ENCODE data around the gene WNT9B.

Gene WNT9B

GRCh38 chr17:46851029-46851741 is at the start of gene WNT9B:
TSS of gene WNT9B (plus strand) at chr17:46851583. CDS start at chr17:46851639, 56 bp downstream.
- TF ChIP-seq CTCF (IDR thresholded peaks at IDR 0.05; ENCODE audit: low read length, missing control alignments) = no peak
- peak within 1 kb of the TSS; percentile 19 for H3K4me3 ChIP-seq (replicated peaks; ENCODE audit: low read depth, low read length)
- DNase-seq (ENCODE audit: low read depth) = no peak

DNA sequence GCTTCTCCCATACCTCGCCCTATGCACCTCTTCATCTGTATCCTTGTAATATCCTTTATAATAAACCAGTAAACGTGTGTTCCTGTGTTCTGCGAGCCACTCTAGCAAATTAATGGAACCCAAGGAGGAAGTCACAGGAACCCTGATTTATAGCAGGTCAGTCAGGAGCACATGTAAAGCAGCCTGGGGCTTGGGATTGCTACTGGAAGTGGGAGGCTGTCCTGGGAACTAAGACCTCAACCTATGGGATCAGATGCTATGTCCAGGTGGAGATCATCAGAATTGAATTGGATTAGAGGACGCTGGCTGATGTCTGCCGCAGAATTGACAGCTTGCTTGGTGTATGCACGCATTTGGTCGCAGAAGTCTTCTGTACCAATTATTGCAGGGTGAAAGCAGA is 48.6 kb upstream of the WNT9B start:
- H3K4me3 ChIP-seq (replicated peaks; ENCODE audit: low read depth, low read length) = no peak overlapping the region
- DNase-seq (ENCODE audit: low read depth) = no peak
- TF ChIP-seq CTCF (IDR thresholded peaks at IDR 0.05; ENCODE audit: low read length, missing control alignments) = no peak

GRCh38 chr17:46803544-46803943 is 47.8 kb upstream of the WNT9B start:
- H3K4me3 ChIP-seq (replicated peaks; ENCODE audit: low read depth, low read length) = no peak overlapping the region
- DNase-seq (ENCODE audit: low read depth) = no peak
- TF ChIP-seq CTCF (IDR thresholded peaks at IDR 0.05; ENCODE audit: low read length, missing control alignments) = no peak

GRCh38 chr17:46805771-46806170 is 45.6 kb upstream of the WNT9B start:
- DNase-seq (ENCODE audit: low read depth) = no peak
- no peak for TF ChIP-seq CTCF (IDR thresholded peaks at IDR 0.05; ENCODE audit: low read length, missing control alignments)
- H3K4me3 ChIP-seq (replicated peaks; ENCODE audit: low read depth, low read length) = no peak overlapping the region

DNA sequence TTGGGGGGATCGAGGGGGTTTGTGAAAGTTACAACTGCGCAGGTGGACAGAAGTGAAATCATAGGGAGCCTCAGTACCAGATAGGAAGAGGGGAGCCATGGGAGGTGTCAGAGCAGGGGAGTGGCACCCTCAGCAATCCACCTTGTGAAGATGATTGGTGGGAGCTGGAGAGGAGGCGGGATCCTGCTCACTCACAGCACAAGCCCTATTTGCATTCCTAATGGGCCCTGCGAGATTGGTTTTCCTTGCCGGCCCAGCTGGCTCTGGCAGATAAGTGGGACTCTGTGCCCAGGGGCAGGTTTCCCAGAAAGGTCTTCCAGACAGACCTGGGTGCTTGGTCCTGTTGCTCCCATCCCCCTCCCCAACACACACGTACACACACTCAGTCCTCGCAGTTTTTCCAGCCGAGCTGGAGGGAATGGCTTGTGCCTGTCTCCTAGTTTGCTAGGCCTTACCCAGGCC is 42.2 kb upstream of the WNT9B start:
- no peak overlapping the region for H3K4me3 ChIP-seq (replicated peaks; ENCODE audit: low read depth, low read length)
- no peak for DNase-seq (ENCODE audit: low read depth)
- TF ChIP-seq CTCF (IDR thresholded peaks at IDR 0.05; ENCODE audit: low read length, missing control alignments) = no peak

DNA sequence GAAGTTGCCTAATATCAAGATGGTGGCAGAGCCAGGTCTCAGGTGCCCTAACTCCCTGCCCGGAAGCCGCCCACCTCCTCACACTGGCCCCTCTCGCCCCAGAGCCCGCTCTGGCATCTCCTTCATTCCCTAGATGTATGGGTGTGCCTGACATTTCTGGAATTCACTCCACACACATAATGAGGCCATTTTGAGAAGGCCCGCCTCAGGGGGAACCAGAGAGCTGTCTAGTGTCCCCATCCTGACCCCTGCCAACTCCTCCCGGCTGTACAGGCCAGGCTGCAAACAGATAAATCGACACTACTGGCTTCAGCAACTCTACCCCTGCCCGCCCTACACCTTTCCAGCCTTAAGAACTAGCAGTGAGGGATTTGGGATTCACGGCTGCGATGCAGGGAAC is 40.5 kb upstream of the WNT9B start:
- no peak for TF ChIP-seq CTCF (IDR thresholded peaks at IDR 0.05; ENCODE audit: low read length, missing control alignments)
- no peak overlapping the region for H3K4me3 ChIP-seq (replicated peaks; ENCODE audit: low read depth, low read length)
- DNase-seq (ENCODE audit: low read depth) = no peak
